ENCODE measurements around the gene SPDYE17.
A peak's percentile ranks its signal among the peaks of the same experiment; 100 is the strongest.
"Not testable (repeated sequence)": the region's sequence is repeated elsewhere in the genome, so short reads cannot be mapped to it uniquely, and the experiment has no call there.

SPDYE17 gene

GRCh38 chr7:77005461-77006057, 26.6 kb downstream of the SPDYE17 start:
- H3K9me3 ChIP-seq (ENCODE audit: control extremely low read depth in 1 of 5, control insufficient read depth in 4 of 5, insufficient read depth in 2 of 5, low read depth in 1 of 5, low read length in 4 of 5); POLR2A ChIA-PET; H3K4me3 ChIP-seq (ENCODE audit: control insufficient read depth in 1 of 7, extremely low read depth in 1 of 7, insufficient read depth in 4 of 7, low read depth in 2 of 7, low read length in 6 of 7); DNase-seq; H3K27me3 ChIP-seq (replicated peaks in 2 of 5; ENCODE audit: control insufficient read depth in 4 of 5, insufficient read depth in 5 of 5, low read length in 4 of 5); CTCF ChIA-PET; H3K4me1 ChIP-seq (ENCODE audit: control extremely low read depth in 1 of 4, control insufficient read depth in 4 of 4, insufficient read depth in 4 of 4, low read length in 3 of 4); H3K36me3 ChIP-seq (ENCODE audit: control insufficient read depth in 4 of 4, insufficient read depth in 4 of 4, low read length in 3 of 4); H3K27ac ChIP-seq (ENCODE audit: insufficient read depth in 1 of 2, low read depth in 1 of 2, low read length in 2 of 2, poor library complexity in 1 of 2, severe bottlenecking in 2 of 2): not testable (repeated sequence)
- 100% methylated on average over 2 of the region's 27 CpGs for WGBS (ENCODE audit: insufficient coverage)

- H3K4me1 ChIP-seq (ENCODE audit: control extremely low read depth in 1 of 4, control insufficient read depth in 4 of 4, insufficient read depth in 4 of 4, low read length in 3 of 4); H3K9me3 ChIP-seq (ENCODE audit: control extremely low read depth in 1 of 5, control insufficient read depth in 4 of 5, insufficient read depth in 2 of 5, low read depth in 1 of 5, low read length in 4 of 5); H3K27ac ChIP-seq (ENCODE audit: insufficient read depth in 1 of 2, low read depth in 1 of 2, low read length in 2 of 2, poor library complexity in 1 of 2, severe bottlenecking in 2 of 2); H3K27me3 ChIP-seq (replicated peaks in 2 of 5; ENCODE audit: control insufficient read depth in 4 of 5, insufficient read depth in 5 of 5, low read length in 4 of 5); POLR2A ChIA-PET; DNase-seq; H3K4me3 ChIP-seq (ENCODE audit: control insufficient read depth in 1 of 7, extremely low read depth in 1 of 7, insufficient read depth in 4 of 7, low read depth in 2 of 7, low read length in 6 of 7); H3K36me3 ChIP-seq (ENCODE audit: control insufficient read depth in 4 of 4, insufficient read depth in 4 of 4, low read length in 3 of 4); CTCF ChIA-PET: not testable (repeated sequence)
- no CpG with 5 or more reads among the region's 18 CpGs for WGBS (ENCODE audit: insufficient coverage)
Measured at GRCh38 chr7:77004151-77004550, 28.0 kb downstream of the SPDYE17 start.

- DNase-seq; POLR2A ChIA-PET; CTCF ChIA-PET; H3K27me3 ChIP-seq (replicated peaks in 2 of 5; ENCODE audit: control insufficient read depth in 4 of 5, insufficient read depth in 5 of 5, low read length in 4 of 5); H3K4me3 ChIP-seq (ENCODE audit: control insufficient read depth in 1 of 7, extremely low read depth in 1 of 7, insufficient read depth in 4 of 7, low read depth in 2 of 7, low read length in 6 of 7); H3K4me1 ChIP-seq (ENCODE audit: control extremely low read depth in 1 of 4, control insufficient read depth in 4 of 4, insufficient read depth in 4 of 4, low read length in 3 of 4); H3K36me3 ChIP-seq (ENCODE audit: control insufficient read depth in 4 of 4, insufficient read depth in 4 of 4, low read length in 3 of 4); H3K27ac ChIP-seq (ENCODE audit: insufficient read depth in 1 of 2, low read depth in 1 of 2, low read length in 2 of 2, poor library complexity in 1 of 2, severe bottlenecking in 2 of 2); H3K9me3 ChIP-seq (ENCODE audit: control extremely low read depth in 1 of 5, control insufficient read depth in 4 of 5, insufficient read depth in 2 of 5, low read depth in 1 of 5, low read length in 4 of 5): not testable (repeated sequence)
- 99% methylated on average over 8 of the region's 10 CpGs for WGBS (ENCODE audit: insufficient coverage)
Measured at GRCh38 chr7:77003241-77003640, 28.9 kb downstream of the SPDYE17 start.

GRCh38 chr7:77002678-77003233, 29.4 kb downstream of the SPDYE17 start:
- H3K36me3 ChIP-seq (ENCODE audit: control insufficient read depth in 4 of 4, insufficient read depth in 4 of 4, low read length in 3 of 4); DNase-seq; H3K27me3 ChIP-seq (replicated peaks in 2 of 5; ENCODE audit: control insufficient read depth in 4 of 5, insufficient read depth in 5 of 5, low read length in 4 of 5); H3K27ac ChIP-seq (ENCODE audit: insufficient read depth in 1 of 2, low read depth in 1 of 2, low read length in 2 of 2, poor library complexity in 1 of 2, severe bottlenecking in 2 of 2); H3K4me3 ChIP-seq (ENCODE audit: control insufficient read depth in 1 of 7, extremely low read depth in 1 of 7, insufficient read depth in 4 of 7, low read depth in 2 of 7, low read length in 6 of 7); H3K9me3 ChIP-seq (ENCODE audit: control extremely low read depth in 1 of 5, control insufficient read depth in 4 of 5, insufficient read depth in 2 of 5, low read depth in 1 of 5, low read length in 4 of 5); CTCF ChIA-PET; H3K4me1 ChIP-seq (ENCODE audit: control extremely low read depth in 1 of 4, control insufficient read depth in 4 of 4, insufficient read depth in 4 of 4, low read length in 3 of 4); POLR2A ChIA-PET: not testable (repeated sequence)
- WGBS (ENCODE audit: insufficient coverage), result 60% methylated on average over 1 of the region's 21 CpGs

- H3K27ac ChIP-seq (ENCODE audit: insufficient read depth in 1 of 2, low read depth in 1 of 2, low read length in 2 of 2, poor library complexity in 1 of 2, severe bottlenecking in 2 of 2); DNase-seq; H3K4me1 ChIP-seq (ENCODE audit: control extremely low read depth in 1 of 4, control insufficient read depth in 4 of 4, insufficient read depth in 4 of 4, low read length in 3 of 4); H3K27me3 ChIP-seq (replicated peaks in 2 of 5; ENCODE audit: control insufficient read depth in 4 of 5, insufficient read depth in 5 of 5, low read length in 4 of 5); CTCF ChIA-PET; POLR2A ChIA-PET; H3K4me3 ChIP-seq (ENCODE audit: control insufficient read depth in 1 of 7, extremely low read depth in 1 of 7, insufficient read depth in 4 of 7, low read depth in 2 of 7, low read length in 6 of 7); H3K36me3 ChIP-seq (ENCODE audit: control insufficient read depth in 4 of 4, insufficient read depth in 4 of 4, low read length in 3 of 4); H3K9me3 ChIP-seq (ENCODE audit: control extremely low read depth in 1 of 5, control insufficient read depth in 4 of 5, insufficient read depth in 2 of 5, low read depth in 1 of 5, low read length in 4 of 5): not testable (repeated sequence)
- 76% methylated on average over 7 of the region's 15 CpGs for WGBS (ENCODE audit: insufficient coverage)
Measured at GRCh38 chr7:77002104-77002503, 30.1 kb downstream of the SPDYE17 start.

- H3K4me1 ChIP-seq (ENCODE audit: control extremely low read depth in 1 of 4, control insufficient read depth in 4 of 4, insufficient read depth in 4 of 4, low read length in 3 of 4); H3K27me3 ChIP-seq (replicated peaks in 2 of 5; ENCODE audit: control insufficient read depth in 4 of 5, insufficient read depth in 5 of 5, low read length in 4 of 5); H3K36me3 ChIP-seq (ENCODE audit: control insufficient read depth in 4 of 4, insufficient read depth in 4 of 4, low read length in 3 of 4); H3K4me3 ChIP-seq (ENCODE audit: control insufficient read depth in 1 of 7, extremely low read depth in 1 of 7, insufficient read depth in 4 of 7, low read depth in 2 of 7, low read length in 6 of 7); H3K27ac ChIP-seq (ENCODE audit: insufficient read depth in 1 of 2, low read depth in 1 of 2, low read length in 2 of 2, poor library complexity in 1 of 2, severe bottlenecking in 2 of 2); H3K9me3 ChIP-seq (ENCODE audit: control extremely low read depth in 1 of 5, control insufficient read depth in 4 of 5, insufficient read depth in 2 of 5, low read depth in 1 of 5, low read length in 4 of 5); DNase-seq; POLR2A ChIA-PET; CTCF ChIA-PET: not testable (repeated sequence)
- WGBS (ENCODE audit: insufficient coverage), result no CpG with 5 or more reads among the region's 37 CpGs
Measured at GRCh38 chr7:76999474-77000107, 32.6 kb downstream of the SPDYE17 start.

- H3K9me3 ChIP-seq (ENCODE audit: control extremely low read depth in 1 of 5, control insufficient read depth in 4 of 5, insufficient read depth in 2 of 5, low read depth in 1 of 5, low read length in 4 of 5); H3K27me3 ChIP-seq (replicated peaks in 2 of 5; ENCODE audit: control insufficient read depth in 4 of 5, insufficient read depth in 5 of 5, low read length in 4 of 5); H3K27ac ChIP-seq (ENCODE audit: insufficient read depth in 1 of 2, low read depth in 1 of 2, low read length in 2 of 2, poor library complexity in 1 of 2, severe bottlenecking in 2 of 2); H3K4me3 ChIP-seq (ENCODE audit: control insufficient read depth in 1 of 7, extremely low read depth in 1 of 7, insufficient read depth in 4 of 7, low read depth in 2 of 7, low read length in 6 of 7); H3K36me3 ChIP-seq (ENCODE audit: control insufficient read depth in 4 of 4, insufficient read depth in 4 of 4, low read length in 3 of 4); CTCF ChIA-PET; H3K4me1 ChIP-seq (ENCODE audit: control extremely low read depth in 1 of 4, control insufficient read depth in 4 of 4, insufficient read depth in 4 of 4, low read length in 3 of 4); POLR2A ChIA-PET: not testable (repeated sequence)
- DNase-seq, result peak in 1 of 3 donors; percentile 3
- 100% methylated on average over 5 of the region's 11 CpGs for WGBS (ENCODE audit: insufficient coverage)
Measured at GRCh38 chr7:76998764-76999450, 33.3 kb downstream of the SPDYE17 start.

Data from common myeloid progenitor, CD34-positive (primary cell).